GM18505 (cell line): ENCODE results near the gene PARP1.

Experiments
- ATAC-seq: cut with Tn5 transposase; IDR thresholded peaks from one replicate; pipeline ENCODE4 v1.9.1; 2021; ENCODE audit not compliant: unreplicated experiment
- POLR2A ChIP-seq: IDR thresholded peaks from 4 replicates; pipeline ENCODE4 v1.6.1; 2011; ENCODE audit warnings: borderline replicate concordance; ENCODE audit not compliant: insufficient read depth, insufficient read length; ENCODE audit errors: extremely low read depth

PARP1 gene

GRCh38 chr1:226366290-226366689 is 41.6 kb downstream of the PARP1 start:
- ATAC-seq = no peak
- no peak for TF ChIP-seq POLR2A

DNA sequence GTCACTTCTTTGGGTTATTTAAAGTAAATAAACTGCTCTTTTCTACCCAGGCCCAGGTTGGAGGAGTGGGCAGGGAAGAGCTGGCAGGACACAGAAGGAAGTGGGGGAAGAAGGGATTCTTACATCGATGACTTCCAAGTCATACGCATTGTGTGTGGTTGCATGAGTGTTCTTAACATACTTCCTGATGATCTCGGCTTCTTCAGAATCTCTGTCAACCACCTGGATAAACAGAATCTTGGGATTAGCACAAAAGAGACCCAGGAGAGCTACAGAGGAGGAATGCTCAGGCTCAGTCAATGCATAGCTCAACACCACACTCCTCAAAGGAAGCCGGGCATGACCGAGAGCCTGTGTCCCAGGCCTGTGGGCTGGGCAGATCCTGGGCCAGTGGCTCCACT is 42.1 kb downstream of the PARP1 start:
- no peak for ATAC-seq
- TF ChIP-seq POLR2A = no peak

GRCh38 chr1:226364901-226365565 is 42.9 kb downstream of the PARP1 start:
- TF ChIP-seq POLR2A = no peak
- ATAC-seq = no peak

DNA sequence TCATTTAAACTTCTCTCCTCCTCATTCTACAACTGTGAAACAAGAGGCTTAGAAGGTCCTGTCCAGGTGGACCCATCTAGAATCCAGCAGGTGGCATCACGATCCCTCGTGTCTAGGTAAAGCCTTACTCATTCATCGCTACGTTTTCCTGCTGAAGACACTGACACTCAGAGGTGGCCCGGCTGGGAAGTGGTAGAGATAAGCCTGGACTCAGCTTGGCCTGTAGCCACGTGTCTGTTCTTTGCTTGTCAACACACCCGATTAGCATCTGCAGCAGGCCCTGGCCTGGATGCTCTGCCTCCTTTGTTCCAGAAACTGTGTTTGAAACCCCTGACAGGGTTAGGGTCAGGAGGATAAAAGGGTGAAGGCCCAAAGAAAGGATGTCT is 43.4 kb downstream of the PARP1 start:
- no peak for TF ChIP-seq POLR2A
- no peak for ATAC-seq

DNA sequence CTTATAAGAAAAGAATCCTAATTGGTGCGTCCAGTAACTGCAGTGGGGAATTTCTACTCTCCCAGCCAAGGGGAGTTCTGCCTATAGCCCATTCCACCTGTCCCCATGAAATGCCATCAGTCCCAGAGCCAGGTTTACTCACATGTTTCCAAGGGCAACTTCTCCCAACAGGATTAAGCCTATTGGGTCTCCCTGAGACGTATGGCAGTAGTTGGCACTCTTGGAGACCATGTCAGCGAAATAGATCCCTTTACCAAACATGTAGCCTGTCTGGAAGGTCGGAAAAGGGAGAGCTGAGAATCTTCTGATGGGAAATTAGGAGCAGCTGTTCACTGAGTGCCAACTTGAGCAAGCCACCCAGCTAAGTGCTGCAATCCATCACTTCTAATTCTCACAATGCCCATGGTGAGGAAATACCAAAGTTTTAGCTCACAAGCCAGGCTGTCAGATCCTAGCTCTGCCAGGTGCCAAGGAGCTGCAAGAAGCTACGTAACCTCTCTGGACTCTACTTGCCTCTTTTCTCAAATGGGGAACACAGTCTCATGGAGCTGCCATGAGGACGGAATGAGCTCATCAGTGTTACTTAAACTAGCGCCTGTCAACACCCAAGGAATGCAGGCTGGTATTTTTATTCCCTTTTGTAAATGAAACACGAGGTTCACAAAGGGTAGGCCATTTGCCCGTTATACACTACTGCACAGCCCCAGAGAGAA is 43.9 kb downstream of the PARP1 start:
- ATAC-seq = no peak

DNA sequence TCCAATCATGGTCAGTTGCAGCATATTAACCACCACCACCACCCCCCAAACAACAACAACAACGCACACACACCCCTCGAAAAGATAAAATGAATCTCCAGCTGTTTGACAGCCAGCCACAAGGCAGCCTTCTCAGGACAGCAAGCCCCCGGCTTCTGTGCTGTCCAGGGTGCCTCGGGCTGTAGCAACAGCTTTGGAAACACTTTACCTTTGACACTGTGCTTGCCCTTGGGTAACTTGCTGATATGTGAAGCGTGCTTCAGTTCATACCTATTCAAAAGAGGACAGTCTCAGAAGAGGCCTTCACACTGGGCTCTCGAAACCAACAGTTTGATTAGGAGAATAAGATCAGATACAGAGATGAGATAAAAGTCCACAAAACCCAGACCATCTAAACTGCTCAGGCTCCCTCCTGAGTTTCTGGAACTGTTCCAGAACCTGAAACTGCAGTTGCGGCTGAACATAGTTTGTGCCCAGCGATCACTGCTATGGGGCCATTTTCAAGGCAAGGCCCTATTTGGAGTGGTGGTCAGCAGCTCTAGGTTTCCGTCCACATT is 44.9 kb downstream of the PARP1 start:
- no peak for ATAC-seq
- no peak for TF ChIP-seq POLR2A

More for the DNA sequence above, 43.9 kb downstream of the PARP1 start:
- TF ChIP-seq POLR2A = no peak

- TF ChIP-seq POLR2A = no peak
- ATAC-seq = no peak
Observed at GRCh38 chr1:226362361-226362760, 45.5 kb downstream of the PARP1 start.

DNA sequence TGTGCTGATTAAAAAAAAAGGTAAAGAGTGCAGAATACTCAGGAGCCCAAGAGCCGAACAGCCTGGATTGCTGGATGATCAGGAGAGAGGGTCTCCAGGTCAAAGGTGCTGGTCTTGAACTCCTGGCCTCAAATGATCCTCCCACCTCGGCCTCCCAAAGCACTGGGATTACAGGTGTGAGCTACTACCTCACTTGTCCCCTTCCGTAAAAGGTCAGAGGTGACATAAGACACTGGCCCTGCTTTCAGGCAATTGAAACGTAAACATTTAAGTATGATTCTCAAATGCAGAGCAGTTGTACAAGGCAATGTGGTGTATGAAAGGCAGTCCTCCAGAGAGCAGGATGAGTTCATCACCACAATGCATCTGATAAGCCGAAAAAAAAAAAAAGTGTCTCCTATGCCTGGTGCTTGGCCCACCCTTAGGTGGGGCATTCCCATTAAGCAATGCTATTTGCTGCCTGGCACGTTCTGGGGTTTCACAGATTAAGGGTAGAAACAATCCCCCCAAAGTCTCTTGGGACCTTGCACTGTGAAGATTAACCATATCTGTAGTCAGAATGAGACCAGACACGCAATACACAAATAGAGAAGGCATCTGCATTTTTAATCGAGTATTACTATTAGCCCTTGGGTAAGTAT is 47.7 kb downstream of the PARP1 start:
- peak; percentile 66 for ATAC-seq
- no peak for TF ChIP-seq POLR2A

GRCh38 chr1:226357416-226357815 is 50.5 kb downstream of the PARP1 start:
- ATAC-seq = no peak
- no peak for TF ChIP-seq POLR2A

GRCh38 chr1:226355669-226356551 is 52.0 kb downstream of the PARP1 start:
- no peak for TF ChIP-seq POLR2A
- ATAC-seq = no peak

DNA sequence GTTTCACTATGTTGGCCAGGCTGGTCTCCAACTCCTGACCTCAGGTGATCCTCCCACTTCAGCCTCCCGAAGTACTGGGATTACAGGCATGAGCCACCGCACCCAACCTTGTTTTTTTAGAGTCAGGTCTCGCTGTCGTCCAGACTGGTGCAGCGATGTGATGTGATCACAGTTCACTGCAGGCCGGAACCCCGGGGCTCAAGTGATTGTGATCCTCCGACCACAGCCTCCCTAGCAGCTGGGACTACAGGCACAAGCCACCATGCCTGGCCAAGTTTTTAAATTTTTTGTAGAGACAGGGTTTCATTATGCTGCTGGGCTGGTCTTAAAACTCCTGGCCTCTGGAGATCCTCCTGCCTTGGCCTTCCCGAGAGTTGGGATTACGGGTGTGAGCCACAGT is 52.9 kb downstream of the PARP1 start:
- TF ChIP-seq POLR2A = no peak
- no peak for ATAC-seq

- no peak for TF ChIP-seq POLR2A
- no peak for ATAC-seq
Observed at GRCh38 chr1:226353698-226354525, 54.0 kb downstream of the PARP1 start.
